ENCODE data around the gene TOMM6.

TOMM6 gene

DNA sequence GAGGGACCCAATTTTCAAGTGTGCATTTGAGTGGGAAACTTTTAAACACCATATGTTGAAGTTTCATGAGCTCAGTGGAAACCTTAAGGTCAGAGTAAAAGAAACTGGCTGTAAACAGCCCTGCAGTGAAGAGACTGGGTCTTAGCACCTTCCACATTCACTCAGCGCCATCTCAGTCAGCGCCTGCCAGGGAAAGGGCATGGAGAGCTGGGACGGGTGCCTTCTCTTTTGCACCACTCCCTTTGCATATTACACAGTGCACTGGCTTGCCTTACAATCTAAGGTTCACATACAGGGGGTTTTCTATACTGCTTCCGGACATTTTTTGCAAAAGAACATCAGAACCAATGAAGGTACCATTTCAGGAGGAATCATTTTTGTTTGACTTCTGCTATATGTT is 4.5 kb downstream of the TOMM6 start:
- TF ChIP-seq, protein P1, sequence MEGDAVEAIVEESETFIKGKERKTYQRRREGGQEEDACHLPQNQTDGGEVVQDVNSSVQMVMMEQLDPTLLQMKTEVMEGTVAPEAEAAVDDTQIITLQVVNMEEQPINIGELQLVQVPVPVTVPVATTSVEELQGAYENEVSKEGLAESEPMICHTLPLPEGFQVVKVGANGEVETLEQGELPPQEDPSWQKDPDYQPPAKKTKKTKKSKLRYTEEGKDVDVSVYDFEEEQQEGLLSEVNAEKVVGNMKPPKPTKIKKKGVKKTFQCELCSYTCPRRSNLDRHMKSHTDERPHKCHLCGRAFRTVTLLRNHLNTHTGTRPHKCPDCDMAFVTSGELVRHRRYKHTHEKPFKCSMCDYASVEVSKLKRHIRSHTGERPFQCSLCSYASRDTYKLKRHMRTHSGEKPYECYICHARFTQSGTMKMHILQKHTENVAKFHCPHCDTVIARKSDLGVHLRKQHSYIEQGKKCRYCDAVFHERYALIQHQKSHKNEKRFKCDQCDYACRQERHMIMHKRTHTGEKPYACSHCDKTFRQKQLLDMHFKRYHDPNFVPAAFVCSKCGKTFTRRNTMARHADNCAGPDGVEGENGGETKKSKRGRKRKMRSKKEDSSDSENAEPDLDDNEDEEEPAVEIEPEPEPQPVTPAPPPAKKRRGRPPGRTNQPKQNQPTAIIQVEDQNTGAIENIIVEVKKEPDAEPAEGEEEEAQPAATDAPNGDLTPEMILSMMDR (IDR thresholded peaks at IDR 0.05; ENCODE audit: low read depth, low read length) = no peak
- H3K4me3 ChIP-seq (replicated peaks in 1 of 2; ENCODE audit: low read depth in 2 of 2, low read length in 2 of 2) = no peak overlapping the region

DNA sequence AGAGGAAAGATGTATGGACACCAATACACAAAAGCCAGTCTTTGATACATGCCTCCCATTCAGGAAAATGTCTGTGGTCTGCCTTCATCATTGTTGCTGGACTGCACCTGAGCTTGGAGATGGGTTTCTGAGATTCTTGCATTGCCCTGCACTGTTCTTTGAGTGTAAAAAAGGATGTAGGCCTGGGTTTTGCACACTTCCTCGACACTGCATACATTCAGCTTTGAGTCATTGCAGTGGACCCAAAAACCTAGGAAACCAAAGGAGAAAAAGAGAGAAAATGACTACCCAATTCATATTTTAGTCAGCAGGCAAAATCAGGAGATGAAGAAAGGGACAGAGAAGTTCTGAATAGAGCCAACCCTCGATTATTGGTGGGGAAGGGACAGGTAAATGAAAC is 9.0 kb downstream of the TOMM6 start:
- no peak for DNase-seq (ENCODE audit: low read depth in 2 of 2)
- no peak overlapping the region for H3K4me3 ChIP-seq (replicated peaks in 1 of 2; ENCODE audit: low read depth in 2 of 2, low read length in 2 of 2)
- TF ChIP-seq, protein P1 (IDR thresholded peaks at IDR 0.05; ENCODE audit: low read depth, low read length) = no peak

More for the DNA sequence above, 4.5 kb downstream of the TOMM6 start:
- no peak for DNase-seq (ENCODE audit: low read depth in 2 of 2)

DNA sequence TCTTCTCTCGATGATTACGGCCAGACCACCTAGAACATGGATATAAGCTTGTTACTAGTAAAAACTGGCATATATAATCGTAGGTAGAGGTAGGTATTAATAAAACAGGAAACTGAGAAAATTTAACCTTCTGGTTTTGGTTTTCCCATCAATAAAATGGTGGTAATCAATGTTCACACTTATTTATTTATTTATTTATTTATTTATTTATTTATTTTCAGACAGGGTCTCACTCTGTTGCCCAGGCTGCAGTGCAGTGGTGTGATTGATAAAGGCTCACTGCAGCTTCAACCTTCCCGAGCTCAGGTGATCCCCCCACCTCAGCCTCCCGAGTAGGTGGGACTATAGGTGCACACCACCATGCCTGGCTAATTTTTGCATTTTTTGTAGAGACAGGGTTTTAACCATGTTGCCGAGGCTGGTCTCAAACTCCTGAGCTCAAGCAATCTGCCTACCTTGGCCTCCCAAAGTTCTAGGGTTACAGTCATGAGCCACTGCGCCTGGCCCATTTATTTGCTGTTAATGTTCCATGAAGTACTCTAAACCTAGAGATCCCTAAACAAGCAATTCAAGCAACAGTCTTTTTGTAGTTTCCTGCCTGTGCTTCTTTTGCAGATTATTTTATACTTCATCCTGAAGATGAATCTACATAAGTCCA is 11.5 kb downstream of the TOMM6 start:
- H3K4me3 ChIP-seq (replicated peaks in 1 of 2; ENCODE audit: low read depth in 2 of 2, low read length in 2 of 2) = no peak overlapping the region
- TF ChIP-seq, protein P1 (IDR thresholded peaks at IDR 0.05; ENCODE audit: low read depth, low read length) = no peak
- no peak for DNase-seq (ENCODE audit: low read depth in 2 of 2)

DNA sequence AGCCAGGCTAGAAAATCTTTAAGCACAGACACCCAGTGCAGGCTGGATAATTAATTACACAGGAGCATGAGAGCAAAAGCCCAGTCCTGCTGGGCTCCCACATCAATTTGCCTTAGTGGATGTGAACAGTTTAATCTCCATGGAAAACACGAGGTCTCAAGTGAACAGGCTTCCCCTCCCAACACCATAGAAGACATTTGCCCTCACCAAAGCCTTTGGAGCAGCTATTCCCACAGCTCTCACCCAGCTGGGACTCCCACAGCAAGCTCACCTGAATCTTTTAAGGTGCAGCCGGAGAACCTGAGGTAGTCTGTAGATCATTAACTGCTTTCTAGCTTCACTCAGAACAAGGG is 12.0 kb downstream of the TOMM6 start:
- TF ChIP-seq, protein P1 (IDR thresholded peaks at IDR 0.05; ENCODE audit: low read depth, low read length) = no peak
- H3K4me3 ChIP-seq (replicated peaks in 1 of 2; ENCODE audit: low read depth in 2 of 2, low read length in 2 of 2) = no peak overlapping the region
- no peak for DNase-seq (ENCODE audit: low read depth in 2 of 2)

DNA sequence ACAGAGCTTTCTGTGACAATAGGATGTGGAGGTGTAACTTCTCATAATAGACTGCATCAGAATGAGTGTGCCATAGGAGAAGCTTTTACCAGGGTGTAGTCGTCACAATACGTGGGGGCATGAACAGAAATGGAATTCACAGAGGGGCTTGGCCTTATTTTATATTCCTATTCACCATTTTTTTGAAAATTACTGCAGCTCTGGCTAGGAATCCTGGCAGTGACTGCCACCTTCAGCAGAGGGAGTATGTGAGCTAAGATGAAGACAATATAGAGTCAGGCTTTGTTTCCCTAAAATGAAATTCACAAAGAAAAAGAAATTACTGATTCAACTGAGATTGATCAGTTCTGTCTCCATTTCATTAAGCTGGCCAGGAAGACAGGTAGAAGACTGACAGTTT is 13.9 kb downstream of the TOMM6 start:
- TF ChIP-seq, protein P1 (IDR thresholded peaks at IDR 0.05; ENCODE audit: low read depth, low read length) = peak; percentile 77
- DNase-seq (ENCODE audit: low read depth in 2 of 2) = peak; percentile 59 to 60
- no peak overlapping the region for H3K4me3 ChIP-seq (replicated peaks in 1 of 2; ENCODE audit: low read depth in 2 of 2, low read length in 2 of 2)

DNA sequence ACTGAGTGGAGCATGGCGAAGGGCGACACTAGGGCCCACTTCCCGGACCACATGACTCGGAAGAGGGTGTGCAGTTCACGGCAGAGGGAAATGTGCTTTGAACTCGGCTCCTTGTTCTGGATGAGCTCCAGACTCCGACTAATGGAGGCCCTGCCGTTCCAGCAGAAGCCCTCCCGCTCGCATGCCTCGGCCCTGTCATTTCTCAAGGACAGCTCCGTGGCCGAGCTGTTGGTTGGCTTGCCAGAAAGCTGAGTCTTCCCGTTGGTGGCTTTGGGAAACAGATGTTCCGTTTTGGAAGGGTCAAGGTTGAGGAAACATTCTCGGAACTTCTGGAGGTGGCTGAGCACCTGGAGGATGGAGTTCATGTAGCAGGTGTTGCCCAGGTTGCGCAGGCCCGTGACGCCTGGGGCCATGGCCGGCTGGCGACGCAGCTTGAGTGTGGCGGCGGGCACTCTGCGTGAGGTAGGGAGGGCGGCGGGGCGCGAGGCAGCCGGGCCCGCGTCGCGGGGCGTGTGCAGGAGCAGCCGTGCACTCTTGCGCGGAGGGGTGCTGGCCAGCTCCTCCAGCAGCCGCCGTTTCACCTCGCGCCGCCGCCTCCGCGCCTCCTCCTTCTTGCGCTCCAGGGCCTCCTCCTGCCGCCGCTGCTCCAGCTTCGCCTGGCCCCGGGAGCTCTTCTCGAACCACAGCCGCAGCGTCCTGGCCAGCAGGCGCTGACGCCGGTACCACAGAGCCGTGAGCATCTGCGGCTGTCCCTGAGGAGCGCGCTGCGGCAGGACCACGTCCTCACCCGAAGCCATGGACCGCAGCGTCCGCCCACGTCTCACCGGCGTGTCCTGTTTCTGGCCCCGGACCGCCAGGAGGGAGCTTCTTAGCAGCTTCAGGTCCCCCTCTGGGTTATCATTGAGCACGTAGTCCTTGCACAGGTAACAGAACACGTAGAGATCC is 18.6 kb downstream of the TOMM6 start:
- DNase-seq (ENCODE audit: low read depth in 2 of 2) = no peak
- H3K4me3 ChIP-seq (replicated peaks in 1 of 2; ENCODE audit: low read depth in 2 of 2, low read length in 2 of 2) = no peak overlapping the region
- TF ChIP-seq, protein P1 (IDR thresholded peaks at IDR 0.05; ENCODE audit: low read depth, low read length) = no peak
